Astrocyte of the cerebellum (primary cell): ENCODE results near the gene ATMIN.

ENCODE experiments used
- DNase-seq: peaks from one replicate; pipeline ENCODE4 v3.0.0-alpha.2; 2011; ENCODE audit warnings: low read depth
- H3K4me3 ChIP-seq: 2 replicates; pipeline ENCODE4 v1.5.1; 2011; ENCODE audit warnings: mild to moderate bottlenecking, low read depth, low read length, moderate library complexity
- in situ Hi-C: cut with HindIII; loops from 2 replicates; pipeline ENCODE4 v1.10.0; 2017; ENCODE audit warnings: low sequenced_read_pairs
- TF ChIP-seq, protein P1 (sequence below): IDR thresholded peaks from 2 replicates; pipeline ENCODE4 v1.5.1; 2012; ENCODE audit warnings: low read length, low read depth, moderate library complexity, mild to moderate bottlenecking; ENCODE audit errors: missing control alignments

ATMIN gene

DNA sequence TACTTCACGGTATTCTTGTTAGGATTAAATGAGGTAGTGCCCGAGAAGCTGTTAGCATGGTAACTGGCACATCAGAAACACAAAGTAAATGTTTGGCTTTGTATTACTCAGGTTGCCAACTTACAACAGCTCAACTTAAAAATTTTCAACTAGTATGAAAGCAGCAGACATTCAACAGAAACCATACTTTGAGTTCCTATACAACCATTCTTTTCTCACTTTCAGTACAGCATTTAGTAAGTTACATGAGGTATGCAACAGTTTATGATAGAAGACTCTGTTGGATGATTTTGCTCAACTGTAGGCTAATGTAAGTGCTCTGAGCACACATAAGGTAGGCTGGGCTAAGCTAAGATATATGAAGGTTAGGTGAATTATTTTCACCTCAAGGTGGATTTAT is 21.0 kb upstream of the ATMIN start:
- TF ChIP-seq, protein P1, sequence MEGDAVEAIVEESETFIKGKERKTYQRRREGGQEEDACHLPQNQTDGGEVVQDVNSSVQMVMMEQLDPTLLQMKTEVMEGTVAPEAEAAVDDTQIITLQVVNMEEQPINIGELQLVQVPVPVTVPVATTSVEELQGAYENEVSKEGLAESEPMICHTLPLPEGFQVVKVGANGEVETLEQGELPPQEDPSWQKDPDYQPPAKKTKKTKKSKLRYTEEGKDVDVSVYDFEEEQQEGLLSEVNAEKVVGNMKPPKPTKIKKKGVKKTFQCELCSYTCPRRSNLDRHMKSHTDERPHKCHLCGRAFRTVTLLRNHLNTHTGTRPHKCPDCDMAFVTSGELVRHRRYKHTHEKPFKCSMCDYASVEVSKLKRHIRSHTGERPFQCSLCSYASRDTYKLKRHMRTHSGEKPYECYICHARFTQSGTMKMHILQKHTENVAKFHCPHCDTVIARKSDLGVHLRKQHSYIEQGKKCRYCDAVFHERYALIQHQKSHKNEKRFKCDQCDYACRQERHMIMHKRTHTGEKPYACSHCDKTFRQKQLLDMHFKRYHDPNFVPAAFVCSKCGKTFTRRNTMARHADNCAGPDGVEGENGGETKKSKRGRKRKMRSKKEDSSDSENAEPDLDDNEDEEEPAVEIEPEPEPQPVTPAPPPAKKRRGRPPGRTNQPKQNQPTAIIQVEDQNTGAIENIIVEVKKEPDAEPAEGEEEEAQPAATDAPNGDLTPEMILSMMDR = no peak
- H3K4me3 ChIP-seq = no peak overlapping the region
- in situ Hi-C loops = no loop called here
- DNase-seq = no peak

DNA sequence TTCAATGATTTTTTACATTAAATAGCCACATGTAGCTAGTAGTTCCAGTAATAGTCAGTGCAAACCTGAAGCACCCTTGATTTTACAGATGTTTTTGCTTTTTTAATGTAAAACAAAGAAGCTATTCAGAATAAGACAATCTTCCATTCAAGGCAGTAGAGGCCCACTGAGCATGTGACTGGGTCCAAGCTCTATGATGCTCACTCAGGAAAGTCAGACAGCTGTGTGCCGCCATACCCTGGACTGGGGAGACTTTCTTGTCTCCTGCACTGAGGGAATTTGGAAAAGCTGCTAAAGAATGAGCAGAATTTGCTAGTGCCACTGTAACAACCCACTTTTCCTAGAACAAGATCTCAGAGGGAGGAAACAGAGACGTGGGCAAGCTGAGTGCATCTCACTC is 17.1 kb upstream of the ATMIN start:
- no peak overlapping the region for H3K4me3 ChIP-seq
- TF ChIP-seq, protein P1 = no peak
- no peak for DNase-seq
- in situ Hi-C loops = no loop called here

DNA sequence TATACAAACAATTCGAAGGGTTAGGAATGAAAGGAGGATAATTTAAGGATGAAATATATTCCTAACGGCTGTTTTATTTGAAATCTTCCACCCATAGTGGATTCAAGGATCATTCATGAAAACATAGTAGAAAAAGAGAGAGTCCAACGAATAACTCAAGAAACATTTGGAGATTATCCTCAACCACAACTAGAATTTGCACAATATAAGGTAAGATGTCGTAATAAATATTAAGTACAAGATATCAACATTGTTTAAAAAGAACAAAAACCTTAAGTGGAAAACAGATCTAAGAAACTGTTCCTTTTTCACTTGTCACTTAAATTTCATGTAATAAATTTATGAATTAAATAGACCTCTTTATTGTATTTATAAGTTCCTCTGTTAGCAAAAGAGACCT is 9.2 kb upstream of the ATMIN start:
- no peak overlapping the region for H3K4me3 ChIP-seq
- in situ Hi-C loops = loop anchor here (25.0 kb wide), 2 partner anchors 311 to 711 kb away; no protein-coding TSS in a partner anchor
- TF ChIP-seq, protein P1 = no peak
- DNase-seq = no peak

DNA sequence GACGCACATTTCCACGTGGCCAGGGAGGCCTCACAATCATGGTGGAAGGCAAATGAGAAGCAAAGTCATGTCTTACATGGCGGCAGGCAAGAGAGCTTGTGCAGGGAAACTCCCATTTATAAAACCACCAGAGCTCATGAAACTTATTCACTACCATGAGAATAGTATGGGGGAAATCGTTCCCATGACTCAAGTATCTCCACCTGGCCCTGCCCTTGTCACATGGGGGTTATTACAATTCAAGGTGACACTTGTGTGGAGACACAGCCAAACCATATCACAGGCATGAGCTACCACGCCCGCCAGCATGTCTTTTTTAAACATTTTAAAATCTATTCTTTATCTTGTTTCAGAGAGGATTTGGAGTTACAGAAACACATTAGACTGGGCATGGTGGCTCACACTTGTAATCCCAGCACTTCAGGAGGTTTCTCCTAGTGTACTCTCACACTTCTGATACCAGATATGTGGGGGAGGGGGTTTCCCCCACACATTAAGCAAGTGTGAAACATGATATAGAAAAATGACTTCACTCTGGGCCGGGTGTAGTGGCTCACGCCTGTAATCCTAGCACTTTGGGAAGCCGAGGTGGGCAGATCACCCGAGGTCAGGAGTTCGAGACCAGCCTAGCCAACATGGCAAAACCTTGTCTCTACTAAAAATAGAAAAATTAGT is 5.6 kb upstream of the ATMIN start:
- in situ Hi-C loops = loop anchor here (5.0 to 25.0 kb wide), 4 partner anchors 52 to 707 kb away; no protein-coding TSS in a partner anchor
- DNase-seq = no peak
- no peak overlapping the region for H3K4me3 ChIP-seq
- TF ChIP-seq, protein P1 = no peak

DNA sequence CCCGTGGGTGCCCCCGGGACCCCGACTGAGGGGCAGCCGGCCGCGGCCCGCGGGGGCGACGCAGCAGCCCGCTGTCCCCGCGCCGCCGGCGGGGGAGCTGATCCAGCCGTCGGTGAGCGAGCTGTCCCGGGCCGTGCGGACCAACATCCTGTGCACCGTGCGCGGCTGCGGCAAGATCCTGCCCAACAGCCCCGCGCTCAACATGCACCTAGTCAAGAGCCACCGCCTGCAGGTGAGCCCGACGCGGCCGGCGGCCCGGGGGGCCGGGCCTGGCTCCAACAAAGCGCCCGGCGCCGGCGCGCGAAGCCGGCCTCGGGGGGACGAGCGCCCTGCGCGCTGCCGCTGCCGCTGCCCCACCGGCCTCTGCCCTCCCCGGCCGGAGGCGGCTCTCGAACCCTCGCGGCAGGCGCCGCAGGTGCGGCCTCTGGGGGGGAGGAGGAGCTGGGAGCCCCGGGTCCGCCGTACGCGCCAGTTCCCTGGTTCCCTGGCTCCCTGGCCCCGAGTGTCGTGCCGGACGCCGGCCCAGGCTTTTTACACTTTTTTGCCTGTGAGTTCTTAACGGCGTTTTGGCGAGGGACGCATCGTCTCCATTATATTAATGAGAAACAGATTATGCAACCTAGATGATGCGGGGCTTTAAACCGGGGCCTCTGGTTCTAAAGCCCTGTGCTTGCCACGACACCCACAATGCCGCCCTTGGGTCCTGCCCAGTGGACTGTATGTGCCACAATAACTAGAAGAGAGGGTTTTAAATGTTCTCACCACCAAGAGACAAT is 521 bp downstream of the ATMIN start:
- H3K4me3 ChIP-seq = peak overlapping the region; percentile 66
- in situ Hi-C loops = loop anchor here (25.0 kb wide), 2 partner anchors 301 to 701 kb away; no protein-coding TSS in a partner anchor
- no peak for DNase-seq
- TF ChIP-seq, protein P1 = peak; percentile 18

DNA sequence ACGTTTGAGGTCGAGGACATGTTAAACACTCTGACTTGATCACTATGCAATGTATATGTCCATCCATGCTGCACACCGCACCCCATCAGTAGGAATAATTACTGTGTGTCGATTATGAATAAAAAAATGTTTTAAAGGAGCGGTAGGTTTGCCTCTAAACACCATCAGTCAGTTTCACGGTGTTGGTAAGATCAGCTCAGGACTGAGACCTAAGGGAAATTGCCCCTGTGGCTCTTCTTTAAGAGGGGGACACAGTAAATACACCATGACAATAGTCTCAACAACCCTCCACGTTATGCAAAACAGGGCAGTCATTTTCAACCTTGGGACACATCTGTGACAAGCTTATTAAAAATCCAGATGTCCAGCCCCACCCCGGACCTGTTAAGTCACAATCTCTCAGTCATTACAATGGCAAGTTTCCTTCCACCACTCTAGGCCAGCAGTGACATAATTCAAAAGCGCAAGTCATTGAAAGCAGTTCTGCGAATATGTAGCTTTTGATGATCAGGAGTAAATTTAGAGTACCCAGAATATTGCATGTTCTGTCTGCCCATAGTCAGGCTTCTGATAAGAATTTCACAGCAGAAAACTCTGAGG is 1.2 kb downstream of the ATMIN start:
- peak overlapping the region; percentile 66 for H3K4me3 ChIP-seq
- in situ Hi-C loops = loop anchor here (25.0 kb wide), 2 partner anchors 300 to 700 kb away; no protein-coding TSS in a partner anchor
- TF ChIP-seq, protein P1 = no peak
- no peak for DNase-seq
